Common myeloid progenitor, CD34-positive (primary cell): Measurements from ENCODE around the gene TOGARAM1.

ENCODE experiments used
- CTCF ChIA-PET: fragments of 350-600 bp; sonication (Branson Sonifier 250); formaldehyde crosslinking; loops from one replicate; lab custom pipeline; 2021; ENCODE audit warnings: antibody characterized with exemption; lab: Charles Lee
- POLR2A ChIA-PET: fragments of 350-600 bp; sonication (Branson Sonifier 250); formaldehyde crosslinking; loops from one replicate; lab custom pipeline; 2021; ENCODE audit warnings: antibody characterized with exemption; lab: Charles Lee
- DNase-seq, 3 donors: peaks; one replicate each; pipeline versions ENCODE4 v3.0.0 to v3.0.0-alpha.2; 2013
- H3K27ac ChIP-seq, 2 experiments: 1 replicate in 1 of 2; 2 replicates in 1 of 2; pipeline ENCODE4 v1.7.0; 2013; ENCODE audit warnings: inconsistent platforms in 2 of 2, low read length in 2 of 2, mild to moderate bottlenecking in 2 of 2, low read depth in 1 of 2, moderate library complexity in 1 of 2; ENCODE audit not compliant: severe bottlenecking in 2 of 2, insufficient read depth in 1 of 2, poor library complexity in 1 of 2
- H3K27me3 ChIP-seq, 5 experiments: replicated peaks in 2 of 5; 1 replicate in 3 of 5; 2 replicates in 2 of 5; pipeline versions ENCODE4 v1.6.1 to v1.7.0; 2013; ENCODE audit warnings: low read length in 4 of 5, mild to moderate bottlenecking in 2 of 5, moderate library complexity in 2 of 5, inconsistent platforms in 1 of 5; ENCODE audit not compliant: insufficient read depth in 5 of 5, control insufficient read depth in 4 of 5
- H3K36me3 ChIP-seq, 4 experiments: 1 replicate in 2 of 4; 2 replicates in 2 of 4; pipeline versions ENCODE4 v1.6.1 to v1.7.0; 2013; ENCODE audit warnings: low read length in 3 of 4, control low read depth in 1 of 4, mild to moderate bottlenecking in 1 of 4; ENCODE audit not compliant: control insufficient read depth in 4 of 4, insufficient read depth in 4 of 4
- H3K4me1 ChIP-seq, 4 experiments: 1 replicate in 3 of 4; 2 replicates in 1 of 4; pipeline versions ENCODE4 v1.6.1 to v1.7.1; 2013; ENCODE audit warnings: low read length in 3 of 4, mild to moderate bottlenecking in 3 of 4, control low read depth in 1 of 4, inconsistent platforms in 1 of 4, moderate library complexity in 1 of 4; ENCODE audit not compliant: control insufficient read depth in 4 of 4, insufficient read depth in 4 of 4; ENCODE audit errors: control extremely low read depth in 1 of 4
- H3K4me3 ChIP-seq, 7 experiments: 1 replicate in 4 of 7; 2 replicates in 3 of 7; pipeline versions ENCODE4 v1.5.1 to v1.7.0; 2013; ENCODE audit warnings: mild to moderate bottlenecking in 7 of 7, low read length in 6 of 7, moderate library complexity in 6 of 7, inconsistent platforms in 2 of 7, low read depth in 2 of 7, control low read depth in 1 of 7; ENCODE audit not compliant: insufficient read depth in 4 of 7, control insufficient read depth in 1 of 7; ENCODE audit errors: extremely low read depth in 1 of 7
- H3K9me3 ChIP-seq, 5 experiments: 1 replicate in 4 of 5; 2 replicates in 1 of 5; pipeline versions ENCODE4 v1.6.1 to v1.7.1; 2013; ENCODE audit warnings: low read length in 4 of 5, mild to moderate bottlenecking in 2 of 5, inconsistent platforms in 1 of 5, low read depth in 1 of 5, moderate library complexity in 1 of 5; ENCODE audit not compliant: control insufficient read depth in 4 of 5, insufficient read depth in 2 of 5; ENCODE audit errors: control extremely low read depth in 1 of 5
- WGBS: methylation state at CpG from one replicate; pipeline ENCODE4 v1.1.5; 2013; ENCODE audit not compliant: insufficient coverage; 5-methylcytosine and 5-hydroxymethylcytosine counted together

TOGARAM1 gene

GRCh38 chr14:45065956-45066355 lies 104.0 kb downstream of the TOGARAM1 start:
- H3K27me3 ChIP-seq = no peaks in the 10 kb centered on the region
- POLR2A ChIA-PET = no interaction called here
- DNase-seq = no peak
- no peaks in the 10 kb centered on the region for H3K4me1 ChIP-seq
- H3K36me3 ChIP-seq = peaks cover 3 to 14% (median 7%) of the 10 kb centered on the region in 4 experiments
- no peak overlapping the region for H3K4me3 ChIP-seq
- H3K9me3 ChIP-seq = peaks cover 0 to 2% (median 0%) of the 10 kb centered on the region in 5 experiments
- no peak overlapping the region for H3K27ac ChIP-seq
- CTCF ChIA-PET = interaction anchor here (1.0 kb wide), 1 partner anchor 20 kb away, joined by 3 read pairs; no protein-coding TSS in a partner anchor
- WGBS = 100% methylated on average over 1 of the region's 2 CpGs

GRCh38 chr14:45066667-45067066 lies 104.7 kb downstream of the TOGARAM1 start:
- DNase-seq = no peak
- ChIA-PET CTCF (interaction anchor here (0.6 kb wide), 1 partner anchor 43 kb away, joined by 3 read pairs; no protein-coding TSS in a partner anchor), POLR2A (no interaction called here)
- 100% methylated on average over 3 of the region's 3 CpGs for WGBS
- Histone ChIP-seq H3K27me3 (no peaks in the 10 kb centered on the region), H3K4me3 (no peak overlapping the region), H3K4me1 (no peaks in the 10 kb centered on the region), H3K36me3 (peaks cover 3 to 14% (median 7%) of the 10 kb centered on the region in 4 experiments), H3K9me3 (peaks cover 0 to 2% (median 0%) of the 10 kb centered on the region in 5 experiments), H3K27ac (no peak overlapping the region)

- POLR2A ChIA-PET = no interaction called here
- 71% methylated on average over 2 of the region's 3 CpGs for WGBS
Measured at GRCh38 chr14:45068396-45068795, 106.4 kb downstream of the TOGARAM1 start.

GRCh38 chr14:45070215-45070614 lies 108.2 kb downstream of the TOGARAM1 start:
- Histone ChIP-seq H3K4me1 (peaks cover 0 to 2% (median 0%) of the 10 kb centered on the region in 4 experiments), H3K4me3 (no peak overlapping the region), H3K36me3 (peaks cover 0 to 17% (median 8%) of the 10 kb centered on the region in 4 experiments), H3K9me3 (peaks cover 0 to 2% (median 0%) of the 10 kb centered on the region in 5 experiments), H3K27ac (no peak overlapping the region), H3K27me3 (no peaks in the 10 kb centered on the region)
- ChIA-PET CTCF (no interaction called here), POLR2A (no interaction called here)
- no CpG with 5 or more reads among the region's 1 CpG for WGBS
- DNase-seq = peak in 1 of 3 donors; percentile 9

More at GRCh38 chr14:45068396-45068795, 106.4 kb downstream of the TOGARAM1 start:
- Histone ChIP-seq H3K9me3 (peaks cover 0 to 2% (median 0%) of the 10 kb centered on the region in 5 experiments), H3K4me3 (no peak overlapping the region), H3K27ac (no peak overlapping the region), H3K36me3 (peaks cover 3 to 17% (median 8%) of the 10 kb centered on the region in 4 experiments), H3K27me3 (no peaks in the 10 kb centered on the region), H3K4me1 (peaks cover 0 to 2% (median 0%) of the 10 kb centered on the region in 4 experiments)
- CTCF ChIA-PET = no interaction called here
- DNase-seq = no peak

- no peak for DNase-seq
- 91% methylated on average over 6 of the region's 6 CpGs for WGBS
- peaks cover 0 to 2% (median 0%) of the 10 kb centered on the region in 4 experiments for H3K4me1 ChIP-seq
- POLR2A ChIA-PET = no interaction called here
- no peak overlapping the region for H3K4me3 ChIP-seq
- peaks cover 0 to 2% (median 0%) of the 10 kb centered on the region in 5 experiments for H3K9me3 ChIP-seq
- H3K27ac ChIP-seq = no peak overlapping the region
- CTCF ChIA-PET = no interaction called here
- H3K36me3 ChIP-seq = peaks cover 0 to 11% (median 5%) of the 10 kb centered on the region in 4 experiments
- no peaks in the 10 kb centered on the region for H3K27me3 ChIP-seq
Measured at GRCh38 chr14:45072126-45072525, 110.1 kb downstream of the TOGARAM1 start.

- CTCF ChIA-PET = no interaction called here
- peaks cover 0 to 2% (median 0%) of the 10 kb centered on the region in 4 experiments for H3K4me1 ChIP-seq
- H3K27me3 ChIP-seq = no peaks in the 10 kb centered on the region
- H3K9me3 ChIP-seq = peaks cover 0 to 2% (median 0%) of the 10 kb centered on the region in 5 experiments
- no peak for DNase-seq
- H3K4me3 ChIP-seq = peak overlapping the region in 1 of 7 experiments; percentile 13
- POLR2A ChIA-PET = no interaction called here
- H3K27ac ChIP-seq = no peak overlapping the region
- peaks cover 0 to 10% (median 5%) of the 10 kb centered on the region in 4 experiments for H3K36me3 ChIP-seq
- 80% methylated on average over 1 of the region's 5 CpGs for WGBS
Measured at GRCh38 chr14:45073231-45073879, 111.4 kb downstream of the TOGARAM1 start.

GRCh38 chr14:45078323-45078722 lies 116.3 kb downstream of the TOGARAM1 start:
- no peaks in the 10 kb centered on the region for H3K36me3 ChIP-seq
- no CpG with 5 or more reads among the region's 1 CpG for WGBS
- no peak overlapping the region for H3K27ac ChIP-seq
- H3K27me3 ChIP-seq = no peaks in the 10 kb centered on the region
- ChIA-PET CTCF (interaction anchor here (1.0 kb wide), 1 partner anchor 13 kb away, joined by 3 read pairs; no protein-coding TSS in a partner anchor), POLR2A (no interaction called here)
- no peak overlapping the region for H3K4me3 ChIP-seq
- no peaks in the 10 kb centered on the region for H3K9me3 ChIP-seq
- no peak for DNase-seq
- H3K4me1 ChIP-seq = peaks cover 0 to 2% (median under 1%) of the 10 kb centered on the region in 4 experiments
